ENCODE results near the gene GPR55. TPM values are rescaled to one million over a fixed set of nuclear protein-coding genes. Genes with fewer than 3 reads are reported as not detected.
A peak's percentile ranks its signal among the peaks of the same experiment; 100 is the strongest.

The GPR55 gene
- total RNA-seq, 2 experiments from 2014 or later, result 7.3 to 7.4 TPM

DNA sequence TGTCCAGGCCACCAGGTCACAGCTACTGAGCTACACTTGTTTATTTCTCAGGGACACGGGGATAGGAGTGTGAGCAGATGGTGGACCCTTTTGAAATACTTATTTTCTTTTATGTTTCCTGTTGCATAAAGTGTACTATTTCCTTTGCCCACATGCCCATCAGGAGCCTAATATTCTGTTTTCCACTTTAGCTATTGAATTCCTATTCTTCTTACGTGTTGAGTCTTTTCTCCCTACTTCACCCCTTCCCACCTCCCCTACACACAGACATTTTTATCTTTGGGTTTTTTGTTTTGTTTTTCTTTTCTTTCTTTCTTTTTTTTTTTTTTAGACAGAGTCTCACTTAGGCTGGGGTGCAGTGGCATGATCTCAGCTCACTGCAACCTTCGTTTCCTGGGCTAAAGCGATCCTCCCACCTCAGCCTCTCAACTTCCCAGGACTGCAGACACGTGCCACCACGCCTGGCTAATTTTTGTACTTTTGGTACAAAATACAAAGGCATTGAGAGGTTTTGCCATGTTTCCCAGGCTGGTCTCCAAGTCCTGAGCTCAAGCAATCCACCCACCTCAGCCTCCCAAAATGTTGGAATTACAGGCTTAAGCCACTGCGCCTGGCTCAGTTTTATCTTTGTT lies 5.2 kb upstream of the GPR55 start:
- Mint-ChIP-seq H3K4me1 (peaks cover 25% of the 10 kb centered on the region), H3K9me3 (peaks cover under 1% of the 10 kb centered on the region), H3K27ac (no peak overlapping the region), H3K36me3 (ENCODE audit: low read depth) (peaks cover under 1% of the 10 kb centered on the region), H3K27me3 (peaks cover 10% of the 10 kb centered on the region), H3K4me3 (no peak overlapping the region)
- CTCF ChIA-PET, result interaction anchor here (1.1 kb wide), 1 partner anchor 9 kb away, joined by 3 read pairs; no protein-coding TSS in a partner anchor
- POLR2A ChIA-PET, result interaction anchor here (0.7 to 1.0 kb wide), 2 partner anchors 11 to 52 kb away, joined by 3 to 4 read pairs; no protein-coding TSS in a partner anchor
- DNase-seq, result no peak

DNA sequence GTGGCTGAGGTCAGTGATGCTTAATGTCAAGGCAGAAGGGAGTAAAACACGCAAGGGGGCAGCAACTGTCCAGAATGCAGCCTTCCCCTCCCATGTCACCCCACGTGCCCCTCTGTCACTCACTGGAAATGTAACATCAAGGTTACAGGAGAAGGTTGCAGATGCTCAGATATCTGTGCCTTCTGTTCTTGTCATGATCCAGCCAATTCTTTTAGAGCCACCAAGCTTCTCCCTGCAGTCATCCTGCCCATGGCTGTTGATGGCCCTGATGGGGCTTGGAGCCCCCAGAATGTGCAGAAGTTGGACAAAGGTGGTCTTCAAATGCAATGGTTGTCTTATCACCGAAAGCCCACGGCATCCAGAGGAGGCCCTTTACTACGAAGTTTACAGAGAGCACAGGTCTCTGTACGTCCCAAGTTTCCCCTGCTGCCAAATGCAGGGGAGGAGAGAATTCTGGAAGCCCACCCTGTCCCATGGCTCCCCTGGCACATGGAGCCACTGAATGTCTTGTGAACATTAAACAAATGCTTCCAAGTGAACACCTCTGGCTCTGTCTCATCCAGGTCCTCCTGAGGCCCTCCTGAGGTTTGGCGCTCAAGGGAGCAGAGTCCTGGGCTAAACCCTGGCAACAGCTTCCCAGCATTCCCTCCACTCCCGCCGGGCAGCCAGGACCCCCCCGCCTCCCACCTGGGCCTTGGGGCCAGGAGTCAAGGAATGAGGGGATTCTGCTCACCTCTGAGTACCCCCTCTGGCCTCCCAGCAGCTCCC lies 4.5 kb upstream of the GPR55 start:
- POLR2A ChIA-PET, result interaction anchor here (0.7 to 5.6 kb wide), 2 partner anchors 53 to 56 kb away, joined by 3 to 69 read pairs; no protein-coding TSS in a partner anchor
- CTCF ChIA-PET, result interaction anchor here (1.1 kb wide), 1 partner anchor 8 kb away, joined by 3 read pairs; no protein-coding TSS in a partner anchor
- no peak overlapping the region for H3K4me3 Mint-ChIP-seq
- H3K27ac Mint-ChIP-seq, result no peak overlapping the region
- DNase-seq, result no peak
- H3K27me3 Mint-ChIP-seq, result peaks cover 10% of the 10 kb centered on the region
- H3K4me1 Mint-ChIP-seq, result peaks cover 32% of the 10 kb centered on the region
- no peaks in the 10 kb centered on the region for H3K9me3 Mint-ChIP-seq
- no peaks in the 10 kb centered on the region for H3K36me3 Mint-ChIP-seq (ENCODE audit: low read depth)

DNA sequence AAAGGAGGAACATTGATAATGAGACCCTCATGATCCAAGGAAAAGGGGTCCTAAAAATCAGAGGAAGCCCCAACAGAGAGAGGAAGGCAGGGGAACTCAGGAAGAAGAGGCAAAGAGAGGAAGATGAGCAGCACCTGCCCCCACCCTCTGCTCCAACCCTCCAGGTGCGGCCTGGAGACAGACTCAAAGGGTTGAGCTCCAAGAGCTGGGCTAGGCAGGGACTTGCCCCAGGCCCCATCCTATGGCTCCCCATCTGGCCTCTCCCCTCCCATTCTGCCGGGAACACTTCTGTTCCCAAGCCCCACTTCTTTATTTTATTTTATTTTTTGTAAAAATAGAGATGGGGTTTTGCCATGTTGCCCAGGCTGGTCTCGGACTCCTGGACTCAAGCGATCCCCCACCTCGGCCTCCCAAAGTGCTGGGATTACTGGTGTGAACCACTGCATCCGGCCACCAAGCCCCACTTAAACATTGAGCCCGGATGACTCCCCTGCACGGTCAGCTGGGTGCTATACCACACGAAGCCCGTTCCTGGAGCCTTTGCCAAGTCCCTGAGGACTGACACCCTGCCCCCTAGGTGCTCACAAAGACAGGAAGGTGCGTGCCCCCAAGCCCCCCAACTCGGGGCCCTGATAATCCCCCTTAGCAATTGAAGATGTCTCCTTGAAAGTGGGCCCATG lies 3.8 kb upstream of the GPR55 start:
- Mint-ChIP-seq H3K27ac (no peak overlapping the region), H3K4me3 (no peak overlapping the region), H3K36me3 (ENCODE audit: low read depth) (no peaks in the 10 kb centered on the region), H3K4me1 (peaks cover 39% of the 10 kb centered on the region), H3K27me3 (peaks cover 11% of the 10 kb centered on the region), H3K9me3 (no peaks in the 10 kb centered on the region)
- POLR2A ChIA-PET, result interaction anchor here (5.6 kb wide), 1 partner anchor 57 kb away, joined by 69 read pairs; no protein-coding TSS in a partner anchor
- DNase-seq, result no peak
- CTCF ChIA-PET, result no interaction called here

DNA sequence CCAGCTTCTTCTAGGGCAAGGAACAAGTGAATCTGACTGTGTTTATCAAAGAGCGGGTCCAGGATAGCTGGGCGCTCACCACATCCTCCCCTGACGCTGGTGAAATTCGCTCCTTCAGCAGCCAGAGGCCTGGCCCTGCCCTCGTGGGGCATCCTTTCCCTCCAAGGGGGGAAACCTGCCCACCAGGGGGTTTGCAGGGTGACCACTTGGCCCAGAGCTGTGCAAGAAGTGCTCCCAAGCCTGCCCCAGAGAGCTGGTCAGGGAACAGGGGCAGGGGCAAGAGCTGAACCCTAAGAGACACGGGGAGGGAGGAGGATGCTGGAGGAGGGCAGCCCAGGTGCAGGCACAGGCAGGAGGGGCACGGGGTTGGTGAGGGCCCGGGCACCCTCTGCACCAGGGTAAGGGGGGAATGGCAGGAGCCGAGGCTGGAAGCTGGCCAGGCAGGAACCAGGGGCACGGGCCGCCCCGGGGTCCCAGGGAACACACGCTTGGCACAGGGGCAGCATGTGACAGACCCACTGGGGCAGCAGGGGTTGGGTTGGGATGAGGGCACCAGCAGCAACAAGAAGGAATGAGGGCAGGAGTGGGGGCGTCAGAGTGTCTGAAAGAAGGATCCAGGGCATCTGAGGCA lies 2.8 kb upstream of the GPR55 start:
- H3K4me1 Mint-ChIP-seq, result peaks cover 47% of the 10 kb centered on the region
- POLR2A ChIA-PET, result interaction anchor here (1.0 to 5.6 kb wide), 5 partner anchors 15 to 58 kb away, joined by 3 to 69 read pairs (median 3); no protein-coding TSS in a partner anchor

DNA sequence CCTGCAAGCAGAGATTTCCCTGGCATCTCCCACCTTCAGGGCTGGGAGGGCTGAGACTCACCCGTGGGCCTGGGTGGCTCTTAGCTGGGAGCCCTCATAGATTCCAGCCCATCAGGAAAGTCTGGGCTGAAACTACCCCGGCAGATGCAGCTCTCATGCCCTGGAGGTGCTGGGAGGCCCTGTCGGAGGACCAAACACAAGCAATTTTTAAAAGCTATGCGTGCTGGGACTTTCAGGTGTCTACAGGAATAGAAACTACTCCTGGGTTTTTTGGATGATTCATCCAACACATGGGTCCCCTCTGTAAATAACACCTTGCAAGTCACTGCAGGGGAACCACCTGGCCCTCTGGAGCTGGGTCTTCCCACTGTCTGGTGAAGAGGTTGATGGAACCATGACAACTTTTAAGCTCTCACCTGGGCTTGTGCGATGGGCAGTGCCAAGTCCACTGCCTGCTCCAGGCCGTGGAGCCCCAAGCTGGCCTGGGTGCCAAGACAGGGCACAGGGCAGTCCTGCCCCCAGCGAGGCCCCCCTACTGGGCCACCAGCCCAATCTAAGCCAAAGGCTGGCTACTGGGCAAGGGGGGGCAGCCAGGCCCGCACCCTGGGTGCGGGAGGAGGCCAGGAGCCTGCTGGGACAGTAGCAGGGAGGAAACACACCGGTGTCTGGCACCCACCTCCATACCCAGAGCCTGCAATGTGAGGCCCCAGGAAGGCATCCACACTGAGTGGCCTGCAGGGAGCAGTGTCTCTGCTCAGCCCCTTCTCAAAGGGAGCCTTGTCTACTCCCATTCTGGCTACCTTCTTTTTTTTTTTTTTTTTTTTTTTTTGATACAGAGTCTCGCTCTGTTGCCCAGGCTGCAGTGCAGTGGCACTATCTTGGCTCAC lies 1.1 kb upstream of the GPR55 start:
- Mint-ChIP-seq H3K27me3 (peaks cover 20% of the 10 kb centered on the region), H3K36me3 (ENCODE audit: low read depth) (no peaks in the 10 kb centered on the region), H3K4me3 (no peak overlapping the region), H3K9me3 (no peaks in the 10 kb centered on the region), H3K4me1 (peaks cover 55% of the 10 kb centered on the region), H3K27ac (peak overlapping the region; percentile 81)
- CTCF ChIA-PET, result interaction anchor here (0.7 to 6.0 kb wide), 13 partner anchors 12 to 132 kb away, joined by 3 to 127 read pairs (median 4); no protein-coding TSS in a partner anchor
- DNase-seq, result no peak
- POLR2A ChIA-PET, result interaction anchor here (0.7 to 5.6 kb wide), 10 partner anchors 17 to 127 kb away, joined by 3 to 69 read pairs (median 4); no protein-coding TSS in a partner anchor

More for the DNA sequence above, 2.8 kb upstream of the GPR55 start:
- H3K27ac Mint-ChIP-seq, result no peak overlapping the region
- DNase-seq, result no peak
- CTCF ChIA-PET, result interaction anchor here (1.3 to 6.0 kb wide), 4 partner anchors 13 to 62 kb away, joined by 4 to 127 read pairs (median 4); no protein-coding TSS in a partner anchor
- no peak overlapping the region for H3K4me3 Mint-ChIP-seq
- H3K36me3 Mint-ChIP-seq (ENCODE audit: low read depth), result no peaks in the 10 kb centered on the region
- no peaks in the 10 kb centered on the region for H3K9me3 Mint-ChIP-seq
- H3K27me3 Mint-ChIP-seq, result peaks cover 18% of the 10 kb centered on the region

DNA sequence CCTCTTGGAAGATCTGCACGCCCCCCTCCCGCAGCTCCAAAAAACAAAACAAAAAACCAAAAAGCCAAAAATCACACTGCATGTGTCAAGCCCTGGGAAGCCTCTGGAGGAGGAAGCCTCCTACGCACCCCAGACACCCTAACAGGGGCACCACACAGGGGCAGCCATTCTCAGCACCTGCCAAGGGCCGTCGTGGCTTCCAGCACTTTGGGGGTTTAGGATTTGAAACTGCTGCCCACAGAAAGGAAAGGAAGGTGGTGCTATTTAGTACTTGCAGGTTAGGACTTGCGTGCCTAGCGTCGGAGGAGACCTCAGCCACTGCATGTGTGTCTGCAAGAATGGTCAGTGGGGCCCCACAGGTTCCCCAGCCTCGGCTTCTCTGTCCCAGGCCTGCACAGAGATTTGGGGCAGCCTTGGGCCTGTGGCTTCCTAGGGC lies 419 bp upstream of the GPR55 start:
- Mint-ChIP-seq H3K27ac (peak overlapping the region; percentile 81), H3K9me3 (no peaks in the 10 kb centered on the region), H3K4me1 (peaks cover 57% of the 10 kb centered on the region), H3K4me3 (peak overlapping the region; percentile 77), H3K36me3 (ENCODE audit: low read depth) (no peaks in the 10 kb centered on the region), H3K27me3 (peaks cover 20% of the 10 kb centered on the region)
- no peak for DNase-seq
- ChIA-PET POLR2A (interaction anchor here (0.7 to 5.6 kb wide), 12 partner anchors 17 to 127 kb away, joined by 3 to 69 read pairs (median 4); no protein-coding TSS in a partner anchor), CTCF (interaction anchor here (0.9 to 6.0 kb wide), 10 partner anchors 11 to 526 kb away, joined by 3 to 127 read pairs (median 4); no protein-coding TSS in a partner anchor)

DNA sequence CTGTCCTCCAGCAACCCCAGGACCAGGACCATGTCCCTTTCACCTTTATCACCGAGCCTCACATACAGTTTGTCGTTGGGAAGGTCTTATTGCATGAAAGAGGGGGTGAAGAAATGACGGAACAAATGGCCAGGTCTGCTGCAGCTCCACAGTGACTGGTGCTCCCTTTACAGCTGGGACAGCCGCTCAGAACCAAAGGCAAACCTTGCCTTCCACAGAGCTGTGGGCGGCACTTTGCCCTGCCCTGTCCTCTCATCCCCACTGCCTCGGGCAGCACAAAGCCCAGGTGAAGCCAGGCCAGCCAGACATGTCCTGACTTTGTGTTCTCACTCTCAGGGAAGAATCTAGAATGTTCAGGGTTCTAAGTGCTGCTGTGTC lies 961 bp downstream of the GPR55 start:
- Mint-ChIP-seq H3K4me3 (peak overlapping the region; percentile 77), H3K27ac (peak overlapping the region; percentile 81), H3K36me3 (ENCODE audit: low read depth) (no peaks in the 10 kb centered on the region), H3K4me1 (peaks cover 63% of the 10 kb centered on the region), H3K9me3 (no peaks in the 10 kb centered on the region), H3K27me3 (peaks cover 18% of the 10 kb centered on the region)
- DNase-seq, result no peak
- ChIA-PET CTCF (interaction anchor here (0.9 to 6.0 kb wide), 21 partner anchors 10 to 528 kb away, joined by 3 to 127 read pairs (median 4); no protein-coding TSS in a partner anchor), POLR2A (interaction anchor here (0.7 to 5.6 kb wide), 13 partner anchors 12 to 61 kb away, joined by 3 to 69 read pairs (median 4); no protein-coding TSS in a partner anchor)

DNA sequence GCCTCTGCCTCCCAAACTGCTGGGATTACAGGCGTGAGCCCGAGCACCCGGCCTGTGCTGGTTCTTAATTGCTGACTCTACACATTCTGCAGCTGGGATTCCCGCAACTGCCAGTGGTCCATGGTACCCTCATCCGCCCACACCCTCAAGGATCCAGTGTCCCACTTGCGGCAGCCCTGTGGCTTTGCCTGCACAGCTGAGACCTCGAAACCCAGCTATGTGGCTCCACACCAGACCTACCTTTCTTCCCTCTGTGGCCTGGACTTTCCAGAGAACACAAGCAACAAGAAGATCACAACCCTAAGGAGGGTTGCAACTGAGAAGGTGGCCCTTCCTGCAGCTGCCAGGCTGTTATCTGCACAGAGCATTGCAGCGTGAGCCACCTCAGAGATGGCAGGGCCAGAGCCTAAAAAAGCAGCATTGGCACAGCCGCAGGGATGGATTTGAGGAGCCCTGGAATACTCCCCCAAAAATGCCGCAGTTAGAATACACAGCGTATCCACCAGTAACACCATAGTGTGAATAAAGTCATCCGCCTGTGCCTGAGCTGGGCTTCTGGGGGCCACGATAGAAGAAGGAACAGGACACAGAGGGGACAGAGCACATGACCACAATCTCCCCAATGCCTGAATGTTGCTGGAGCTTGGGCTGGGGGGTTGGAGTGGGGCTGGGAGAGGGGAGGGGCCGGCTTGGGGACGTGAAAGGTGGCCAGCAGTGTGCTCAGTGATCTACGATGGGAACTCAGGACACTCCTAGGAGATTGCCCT lies 1.9 kb downstream of the GPR55 start:
- ChIA-PET CTCF (interaction anchor here (0.7 to 6.0 kb wide), 8 partner anchors 9 to 72 kb away, joined by 3 to 127 read pairs (median 6); no protein-coding TSS in a partner anchor), POLR2A (interaction anchor here (0.9 to 2.3 kb wide), 4 partner anchors 9 to 61 kb away, joined by 3 to 9 read pairs (median 6); no protein-coding TSS in a partner anchor)
- Mint-ChIP-seq H3K36me3 (ENCODE audit: low read depth) (no peaks in the 10 kb centered on the region), H3K4me1 (peaks cover 68% of the 10 kb centered on the region), H3K27me3 (peaks cover 16% of the 10 kb centered on the region), H3K9me3 (no peaks in the 10 kb centered on the region), H3K4me3 (peak overlapping the region; percentile 77), H3K27ac (peak overlapping the region; percentile 81)
- no peak for DNase-seq

DNA sequence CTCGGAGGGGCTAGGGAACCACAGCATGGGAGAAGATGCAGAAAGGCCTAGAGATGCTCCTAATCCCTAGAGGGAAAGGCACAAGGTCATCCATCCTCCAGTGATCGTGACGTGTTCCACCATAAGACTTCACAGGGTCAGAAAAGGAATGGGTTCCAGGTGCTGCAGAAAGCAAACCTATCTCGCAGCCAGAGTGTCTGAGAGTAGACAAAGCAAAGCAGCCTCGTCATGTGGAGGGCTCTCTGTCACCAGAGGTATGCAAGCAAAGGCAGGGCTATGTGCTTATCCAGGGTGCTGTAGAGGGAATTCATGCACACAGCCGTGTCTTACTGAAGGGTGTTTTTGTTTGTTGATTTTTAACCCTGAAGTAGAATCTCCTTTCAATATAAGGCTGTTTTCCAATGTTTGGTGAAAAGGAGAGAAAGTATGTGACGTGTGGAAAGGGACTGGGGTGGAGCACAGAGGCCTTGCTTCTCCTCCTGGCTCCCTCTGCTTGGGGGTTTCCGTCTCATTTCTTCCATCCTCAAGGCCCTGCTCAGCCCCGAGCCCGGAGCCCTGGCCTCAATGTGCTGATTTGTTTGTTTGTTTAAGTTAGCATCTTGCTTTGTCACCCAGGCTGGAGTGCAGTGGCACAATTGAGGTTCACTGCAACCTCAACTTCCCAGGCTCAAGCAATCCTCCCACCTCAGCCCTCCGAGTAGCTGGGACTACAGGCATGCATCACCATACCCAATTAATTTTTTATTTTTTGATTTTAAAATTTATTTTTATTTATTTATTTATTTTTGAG lies 3.0 kb downstream of the GPR55 start:
- Mint-ChIP-seq H3K27ac (no peak overlapping the region), H3K4me1 (peaks cover 67% of the 10 kb centered on the region), H3K27me3 (peaks cover 19% of the 10 kb centered on the region), H3K9me3 (no peaks in the 10 kb centered on the region), H3K36me3 (ENCODE audit: low read depth) (no peaks in the 10 kb centered on the region), H3K4me3 (no peak overlapping the region)
- ChIA-PET POLR2A (interaction anchor here (1.1 to 2.3 kb wide), 4 partner anchors 10 to 63 kb away, joined by 3 to 10 read pairs (median 7); no protein-coding TSS in a partner anchor), CTCF (interaction anchor here (0.7 to 6.0 kb wide), 3 partner anchors 8 to 63 kb away, joined by 3 to 127 read pairs (median 3); no protein-coding TSS in a partner anchor)
- DNase-seq, result no peak

DNA sequence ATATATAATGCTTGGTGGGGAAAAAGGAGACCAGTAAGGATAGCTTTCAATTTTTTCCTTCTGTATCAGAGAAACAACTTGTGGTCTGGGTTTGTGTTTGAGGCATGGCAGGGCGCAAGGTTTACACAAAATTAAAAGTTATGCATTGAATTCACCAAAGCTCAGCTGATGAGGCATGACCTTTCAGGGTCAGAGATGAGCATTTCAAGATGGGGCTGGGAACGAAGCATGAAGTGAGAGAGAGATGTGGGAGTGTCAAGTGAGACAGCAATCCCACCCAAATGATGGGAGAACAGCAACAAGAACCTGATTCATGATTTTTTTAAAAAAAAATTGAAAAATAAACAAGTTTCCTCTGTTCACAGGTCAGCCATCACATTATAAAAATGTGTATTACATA lies 4.9 kb downstream of the GPR55 start:
- no peaks in the 10 kb centered on the region for H3K9me3 Mint-ChIP-seq
- H3K4me1 Mint-ChIP-seq, result peaks cover 60% of the 10 kb centered on the region
- peak overlapping the region; percentile 10 for H3K4me3 Mint-ChIP-seq
- CTCF ChIA-PET, result interaction anchor here (1.0 to 1.9 kb wide), 3 partner anchors 36 to 96 kb away, joined by 4 to 8 read pairs (median 6); no protein-coding TSS in a partner anchor
- H3K36me3 Mint-ChIP-seq (ENCODE audit: low read depth), result no peaks in the 10 kb centered on the region
- no peak for DNase-seq
- peak overlapping the region; percentile 23 for H3K27ac Mint-ChIP-seq
- peaks cover 23% of the 10 kb centered on the region for H3K27me3 Mint-ChIP-seq
- POLR2A ChIA-PET, result interaction anchor here (0.7 to 2.3 kb wide), 6 partner anchors 9 to 65 kb away, joined by 3 to 10 read pairs (median 5); no protein-coding TSS in a partner anchor
